K562 (cell line): ENCODE measurements around the gene ECHDC3. TPM values are rescaled to one million over a fixed set of nuclear protein-coding genes. Genes with fewer than 3 reads are reported as not detected.

Experiments
- CHD1 ChIP-seq: fragments of 200-600 bp; sonication (generic); IDR thresholded peaks from one replicate; pipeline ENCODE4 v1.6.1; 2012; ENCODE audit warnings: mild to moderate bottlenecking, moderate library complexity, low read length, inconsistent platforms
- ELF1 ChIP-seq: fragments of 200-800 bp; sonication (Bioruptor generic); IDR thresholded peaks from 2 replicates; pipeline ENCODE4 v1.6.1; 2016; ENCODE audit warnings: missing genetic modification characterization, missing compliant biosample characterization
- EZH2 ChIP-seq: IDR thresholded peaks from 2 replicates; pipeline ENCODE4 v1.6.1; 2012; ENCODE audit warnings: low read depth, mild to moderate bottlenecking, inconsistent platforms, low read length, borderline replicate concordance
- GABPA ChIP-seq: fragments of 200-800 bp; sonication (Bioruptor generic); conservative IDR thresholded peaks from 2 replicates; pipeline ENCODE4 v1.6.1; 2016; ENCODE audit warnings: low read depth, missing genetic modification characterization, missing compliant biosample characterization
- HNRNPL ChIP-seq: fragments of 200-400 bp; formaldehyde crosslinking; IDR thresholded peaks from 2 replicates; pipeline ENCODE4 v1.6.1; 2017; ENCODE audit warnings: low read depth, mild to moderate bottlenecking, low read length
- HSF4 ChIP-seq: fragments of 250-450 bp; sonication (Bioruptor Pico); IDR thresholded peaks from 2 replicates; pipeline ENCODE4 v2.1.2; 2022; ENCODE audit warnings: mild to moderate bottlenecking, moderate library complexity, borderline replicate concordance
- IRF2 ChIP-seq: sonication (generic); formaldehyde crosslinking; IDR thresholded peaks from 2 replicates; pipeline ENCODE4 v1.8.1; 2022; ENCODE audit warnings: mild to moderate bottlenecking, missing genetic modification reagents
- KDM5B ChIP-seq: fragments of 200-600 bp; sonication (generic); IDR thresholded peaks from 2 replicates; pipeline ENCODE4 v1.6.1; 2012; ENCODE audit warnings: low read depth, mild to moderate bottlenecking, moderate library complexity, low read length, control low read depth, inconsistent platforms; ENCODE audit not compliant: insufficient replicate concordance
- KLF16 ChIP-seq: IDR thresholded peaks from 2 replicates; pipeline ENCODE4 v1.6.1; 2016; ENCODE audit warnings: antibody characterized with exemption
- MEF2D ChIP-seq: conservative IDR thresholded peaks from 2 replicates; pipeline ENCODE4 v1.6.1; 2016; ENCODE audit warnings: low read depth, missing genetic modification characterization, missing compliant biosample characterization
- NFATC3 ChIP-seq: fragments of 450-650 bp; IDR thresholded peaks from 2 replicates; pipeline ENCODE4 v1.6.1; 2017; ENCODE audit warnings: mild to moderate bottlenecking
- NR1H2 ChIP-seq: sonication (generic); formaldehyde crosslinking; IDR thresholded peaks from 2 replicates; pipeline ENCODE4 v1.4.0; 2020; ENCODE audit warnings: mild to moderate bottlenecking, missing genetic modification reagents
- NRF1 ChIP-seq, 2 experiments: fragments of 450-650 bp; IDR thresholded peaks in 1 of 2; conservative IDR thresholded peaks in 1 of 2; 2 replicates each; pipeline ENCODE4 v1.6.1; 2014; ENCODE audit warnings: mild to moderate bottlenecking in 2 of 2
- PCBP2 ChIP-seq: fragments of 200-400 bp; formaldehyde crosslinking; IDR thresholded peaks from 2 replicates; pipeline ENCODE4 v1.6.1; 2018; ENCODE audit warnings: low read length, low read depth, mild to moderate bottlenecking, moderate library complexity; ENCODE audit not compliant: poor library complexity, severe bottlenecking
- POLR2B ChIP-seq: fragments of 450-650 bp; IDR thresholded peaks from 2 replicates; pipeline ENCODE4 v1.6.1; 2018; ENCODE audit warnings: low read depth; ENCODE audit not compliant: partially characterized antibody
- POLR3A ChIP-seq: IDR thresholded peaks from 2 replicates; pipeline ENCODE4 v1.6.1; 2011; ENCODE audit warnings: borderline replicate concordance, mild to moderate bottlenecking, moderate library complexity; ENCODE audit not compliant: insufficient read length, insufficient read depth; ENCODE audit errors: extremely low read depth
- RB1 ChIP-seq: fragments of 450-650 bp; IDR thresholded peaks from 2 replicates; pipeline ENCODE4 v1.6.1; 2017; ENCODE audit warnings: low read depth, mild to moderate bottlenecking
- SIN3A ChIP-seq, 2 experiments: fragments of 150-350 bp in 1 of 2; IDR thresholded peaks; 2 replicates each; pipeline ENCODE4 v1.6.1; 2011 to 2016; ENCODE audit warnings: borderline replicate concordance in 2 of 2, low read depth in 2 of 2, low read length in 2 of 2, mild to moderate bottlenecking in 2 of 2, moderate library complexity in 2 of 2; ENCODE audit not compliant: control insufficient read depth in 1 of 2
- SNIP1 ChIP-seq: fragments of 450-650 bp; IDR thresholded peaks from 2 replicates; pipeline ENCODE4 v1.7.1; 2017; ENCODE audit warnings: low read depth, mild to moderate bottlenecking
- SNRNP70 ChIP-seq: fragments of 200-400 bp; formaldehyde crosslinking; optimal IDR thresholded peaks from 2 replicates; pipeline ENCODE3; 2017; ENCODE audit warnings: low read depth, low read length
- SPI1 ChIP-seq: IDR thresholded peaks from 2 replicates; pipeline ENCODE4 v1.6.1; 2011; ENCODE audit warnings: low read depth, low read length, control low read depth, borderline replicate concordance
- STAG1 ChIP-seq: sonication (generic); formaldehyde crosslinking; IDR thresholded peaks from 2 replicates; pipeline ENCODE4 v1.5.0; 2020; ENCODE audit warnings: missing genetic modification reagents, borderline replicate concordance
- XRCC4 ChIP-seq: IDR thresholded peaks from one replicate; pipeline ENCODE4 v1.6.1; 2011; ENCODE audit not compliant: insufficient read depth, insufficient read length; ENCODE audit errors: extremely low read depth
- ZEB2 ChIP-seq: fragments of 450-650 bp; IDR thresholded peaks from 2 replicates; pipeline ENCODE4 v1.6.1; 2016
- ZNF134 ChIP-seq: fragments of 250-450 bp; sonication (Bioruptor Pico); conservative IDR thresholded peaks from 2 replicates; pipeline ENCODE4 v1.4.0; 2020
- ZNF143 ChIP-seq: sonication (generic); formaldehyde crosslinking; IDR thresholded peaks from 2 replicates; pipeline ENCODE4 v1.9.0; 2022; ENCODE audit warnings: mild to moderate bottlenecking, missing genetic modification reagents
- ZNF253 ChIP-seq: fragments of 250-450 bp; sonication (Bioruptor Pico); conservative IDR thresholded peaks from 2 replicates; pipeline ENCODE4 v1.6.1; 2021; ENCODE audit warnings: mild to moderate bottlenecking
- ZNF354B ChIP-seq: fragments of 250-450 bp; sonication (Bioruptor Pico); IDR thresholded peaks from 2 replicates; pipeline ENCODE4 v1.4.0; 2020
- ZNF75A ChIP-seq: fragments of 450-650 bp; formaldehyde crosslinking; IDR thresholded peaks from 2 replicates; pipeline ENCODE4 v1.4.0; 2020; ENCODE audit warnings: mild to moderate bottlenecking
- ZNF764 ChIP-seq: fragments of 250-450 bp; sonication (Bioruptor Pico); IDR thresholded peaks from 2 replicates; pipeline ENCODE4 v1.4.0; 2020; ENCODE audit warnings: low read depth, mild to moderate bottlenecking, moderate library complexity
- polyA plus RNA-seq, 8 experiments: library from polyadenylated mRNA; depleted of rRNA in 4 of 8; stranded (reverse) in 5 of 8; unstranded in 3 of 8; fragments of >200 nt; fragmentation: Nextera tagmentation in 2 of 8; fragmentation: Illumina TruSeq in 1 of 8; extraction: Ambion mirVana in 2 of 8; extraction: Trizol in 1 of 8; gene quantifications; 2 replicates each; pipeline versions ENCODE4 v1.2.1 to v1.2.3, GENCODE V29; 2011 to 2014; ENCODE audit warnings: inconsistent platforms in 1 of 8, missing spikeins in 1 of 8
- total RNA-seq, 7 experiments: library from RNA; depleted of rRNA in 6 of 7; stranded (reverse); fragments of >200 nt in 6 of 7; fragmentation: Illumina TruSeq in 2 of 7; extraction: Trizol in 2 of 7; gene quantifications; 2 replicates each; pipeline versions ENCODE4 v1.2.1 to v1.2.3, GENCODE V29; 2011 to 2021; ENCODE audit warnings: low replicate concordance in 1 of 7
- TF ChIP-seq, protein P1 (sequence below): fragments of 450-650 bp; IDR thresholded peaks from 2 replicates; pipeline ENCODE4 v1.7.0; 2016; ENCODE audit warnings: borderline replicate concordance

Gene ECHDC3
- total and polyA plus RNA-seq, 9 of the 15 experiments (the other 6 are each of a cell fraction or from before 2014, with no cell fraction given) = 0.53 to 21.9 (median 15.7) TPM

DNA sequence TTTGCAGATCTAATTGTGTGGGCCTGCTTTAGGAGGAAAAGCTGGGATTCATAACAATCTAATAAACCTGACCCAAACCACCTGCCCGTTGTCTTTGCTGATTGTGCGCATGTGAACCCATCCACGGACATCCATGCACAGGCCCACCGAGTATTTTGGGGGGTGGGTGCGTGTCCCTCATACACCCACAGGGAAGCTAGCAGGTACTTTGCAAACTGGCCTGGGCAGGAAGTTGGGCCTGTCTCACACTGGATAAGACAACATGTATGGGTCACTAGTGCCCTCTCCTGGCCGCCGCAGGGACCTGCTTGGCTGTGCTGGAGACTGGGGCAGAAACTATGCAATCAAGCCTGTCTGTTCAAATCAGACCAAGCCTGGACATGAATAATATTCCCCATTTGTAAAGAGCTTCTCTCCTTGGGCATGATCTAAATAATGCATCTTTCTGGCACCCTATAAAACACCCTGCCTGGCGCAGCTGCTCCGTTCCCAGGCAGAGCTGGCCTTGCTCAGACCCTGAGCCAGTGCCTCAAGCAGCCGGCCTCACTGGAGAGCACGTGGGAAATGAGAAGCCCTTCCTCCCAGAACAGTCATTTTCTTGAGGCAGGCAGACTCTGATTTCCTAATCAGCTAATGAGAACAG is 15.8 kb downstream of the ECHDC3 start (continued):
- TF ChIP-seq CHD1 (no peak), NRF1 (conservative IDR thresholded peaks at IDR 0.05 in 1 of 2, IDR thresholded peaks at IDR 0.05 in 1 of 2) (no peak), POLR3A (no peak), SPI1 (peak; percentile 51; the same call in 1 of the 2 replicates), SIN3A (IDR thresholded peaks at IDR 0.05; ENCODE audit: borderline replicate concordance in 2 of 2, control insufficient read depth in 1 of 2, low read depth in 2 of 2, low read length in 2 of 2) (no peak), MEF2D (tag) (no peak), GABPA (no peak), RB1 (peak; percentile 18; the same call in 1 of the 2 replicates), EZH2 (no peak), ZNF134 (CRISPR knock-in tag) (no peak), NR1H2 (CRISPR knock-in tag) (no peak), ELF1 (0 out of 2 replicates have a peak, but pooled peaks have one; percentile 42), ZNF75A (CRISPR knock-in tag) (no peak), NFATC3 (no peak), IRF2 (CRISPR knock-in tag) (no peak), HSF4 (no peak), HNRNPL (no peak), STAG1 (CRISPR knock-in tag) (peak; percentile 97), ZEB2 (no peak), POLR2B (no peak), SNRNP70 (no peak), ZNF253 (CRISPR knock-in tag) (no peak), ZNF143 (CRISPR knock-in tag) (no peak), ZNF764 (no peak), PCBP2 (no peak), KDM5B (no peak), SNIP1 (no peak), KLF16 (peak; percentile 5; the same call in 1 of the 2 replicates), ZNF354B (no peak), XRCC4 (no peak)
- TF ChIP-seq, protein P1, sequence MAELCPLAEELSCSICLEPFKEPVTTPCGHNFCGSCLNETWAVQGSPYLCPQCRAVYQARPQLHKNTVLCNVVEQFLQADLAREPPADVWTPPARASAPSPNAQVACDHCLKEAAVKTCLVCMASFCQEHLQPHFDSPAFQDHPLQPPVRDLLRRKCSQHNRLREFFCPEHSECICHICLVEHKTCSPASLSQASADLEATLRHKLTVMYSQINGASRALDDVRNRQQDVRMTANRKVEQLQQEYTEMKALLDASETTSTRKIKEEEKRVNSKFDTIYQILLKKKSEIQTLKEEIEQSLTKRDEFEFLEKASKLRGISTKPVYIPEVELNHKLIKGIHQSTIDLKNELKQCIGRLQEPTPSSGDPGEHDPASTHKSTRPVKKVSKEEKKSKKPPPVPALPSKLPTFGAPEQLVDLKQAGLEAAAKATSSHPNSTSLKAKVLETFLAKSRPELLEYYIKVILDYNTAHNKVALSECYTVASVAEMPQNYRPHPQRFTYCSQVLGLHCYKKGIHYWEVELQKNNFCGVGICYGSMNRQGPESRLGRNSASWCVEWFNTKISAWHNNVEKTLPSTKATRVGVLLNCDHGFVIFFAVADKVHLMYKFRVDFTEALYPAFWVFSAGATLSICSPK = no peak
